ENCODE data around the gene OR10P1.

The OR10P1 gene

GRCh38 chr12:55682087-55682796, 45.5 kb downstream of the OR10P1 start:
- 94 to 95% methylated on average over 10 to 13 of the region's 13 CpGs for WGBS, 2 experiments
- Histone ChIP-seq H3K4me1 (ENCODE audit: control insufficient read depth, insufficient read depth, low read length) (peaks cover 4% of the 10 kb centered on the region), H3K27me3 (ENCODE audit: control insufficient read depth, insufficient read depth, low read length, poor library complexity, severe bottlenecking) (no peaks in the 10 kb centered on the region), H3K4me3 (ENCODE audit: insufficient read depth, low read depth, low read length) (no peak overlapping the region), H3K36me3 (ENCODE audit: control insufficient read depth, insufficient read depth, low read length) (no peaks in the 10 kb centered on the region), H3K27ac (ENCODE audit: insufficient read depth, low read depth, low read length, poor library complexity, severe bottlenecking) (no peak overlapping the region), H3K9me3 (ENCODE audit: control insufficient read depth, low read length) (no peaks in the 10 kb centered on the region)

- Histone ChIP-seq H3K9me3 (ENCODE audit: control insufficient read depth, low read length) (no peaks in the 10 kb centered on the region), H3K4me3 (ENCODE audit: insufficient read depth, low read depth, low read length) (no peak overlapping the region), H3K4me1 (ENCODE audit: control insufficient read depth, insufficient read depth, low read length) (peaks cover 4% of the 10 kb centered on the region), H3K27me3 (ENCODE audit: control insufficient read depth, insufficient read depth, low read length, poor library complexity, severe bottlenecking) (no peaks in the 10 kb centered on the region), H3K27ac (ENCODE audit: insufficient read depth, low read depth, low read length, poor library complexity, severe bottlenecking) (no peak overlapping the region), H3K36me3 (ENCODE audit: control insufficient read depth, insufficient read depth, low read length) (peaks cover 4% of the 10 kb centered on the region)
- 86 to 89% methylated on average over 7 of the region's 7 CpGs for WGBS, 2 experiments
These were observed 47.0 kb downstream of the OR10P1 start for GRCh38 chr12:55683676-55684075.

GRCh38 chr12:55684761-55685370, 48.2 kb downstream of the OR10P1 start:
- Histone ChIP-seq H3K27me3 (ENCODE audit: control insufficient read depth, insufficient read depth, low read length, poor library complexity, severe bottlenecking) (no peaks in the 10 kb centered on the region), H3K4me1 (ENCODE audit: control insufficient read depth, insufficient read depth, low read length) (peaks cover 4% of the 10 kb centered on the region), H3K27ac (ENCODE audit: insufficient read depth, low read depth, low read length, poor library complexity, severe bottlenecking) (no peak overlapping the region), H3K36me3 (ENCODE audit: control insufficient read depth, insufficient read depth, low read length) (peaks cover 4% of the 10 kb centered on the region), H3K9me3 (ENCODE audit: control insufficient read depth, low read length) (no peaks in the 10 kb centered on the region), H3K4me3 (ENCODE audit: insufficient read depth, low read depth, low read length) (no peak overlapping the region)
- WGBS, 2 experiments: 95 to 98% methylated on average over 20 of the region's 20 CpGs

- Histone ChIP-seq H3K4me3 (ENCODE audit: insufficient read depth, low read depth, low read length) (no peak overlapping the region), H3K36me3 (ENCODE audit: control insufficient read depth, insufficient read depth, low read length) (peaks cover 4% of the 10 kb centered on the region), H3K27ac (ENCODE audit: insufficient read depth, low read depth, low read length, poor library complexity, severe bottlenecking) (no peak overlapping the region), H3K9me3 (ENCODE audit: control insufficient read depth, low read length) (no peaks in the 10 kb centered on the region), H3K4me1 (ENCODE audit: control insufficient read depth, insufficient read depth, low read length) (peaks cover 4% of the 10 kb centered on the region), H3K27me3 (ENCODE audit: control insufficient read depth, insufficient read depth, low read length, poor library complexity, severe bottlenecking) (no peaks in the 10 kb centered on the region)
- 93 to 96% methylated on average over 5 of the region's 5 CpGs for WGBS, 2 experiments
These were observed 49.0 kb downstream of the OR10P1 start for GRCh38 chr12:55685671-55686070.

GRCh38 chr12:55686366-55687010, 49.8 kb downstream of the OR10P1 start:
- Histone ChIP-seq H3K9me3 (ENCODE audit: control insufficient read depth, low read length) (no peaks in the 10 kb centered on the region), H3K27me3 (ENCODE audit: control insufficient read depth, insufficient read depth, low read length, poor library complexity, severe bottlenecking) (no peaks in the 10 kb centered on the region), H3K27ac (ENCODE audit: insufficient read depth, low read depth, low read length, poor library complexity, severe bottlenecking) (no peak overlapping the region), H3K4me1 (ENCODE audit: control insufficient read depth, insufficient read depth, low read length) (peaks cover 4% of the 10 kb centered on the region), H3K36me3 (ENCODE audit: control insufficient read depth, insufficient read depth, low read length) (peaks cover 4% of the 10 kb centered on the region), H3K4me3 (ENCODE audit: insufficient read depth, low read depth, low read length) (no peak overlapping the region)
- 93 to 95% methylated on average over 9 of the region's 9 CpGs for WGBS, 2 experiments
